GM12891 (cell line): ENCODE data around the gene NUBP2.

ENCODE experiments used
- DNase-seq: peaks from one replicate; pipeline ENCODE4 v3.0.0; 2011; ENCODE audit warnings: low spot score; ENCODE audit not compliant: insufficient read length
- FAIRE-seq: peaks from 2 replicates; lab custom pipeline; 2011; peaks lifted over from hg19 to GRCh38; lab: Jason Lieb, UNC
- PAX5 ChIP-seq: IDR thresholded peaks from 2 replicates; pipeline ENCODE4 v1.6.1; 2011; ENCODE audit warnings: low read length, moderate library complexity, mild to moderate bottlenecking; ENCODE audit not compliant: insufficient read depth, severe bottlenecking
- POLR2A ChIP-seq: IDR thresholded peaks from 2 replicates; pipeline ENCODE4 v1.6.1; 2011; ENCODE audit warnings: low read depth, low read length, control low read depth
- POLR2AphosphoS5 ChIP-seq: IDR thresholded peaks from 2 replicates; pipeline ENCODE4 v1.6.1; 2011; ENCODE audit warnings: low read depth, low read length, control low read depth
- POU2F2 ChIP-seq: IDR thresholded peaks from 2 replicates; pipeline ENCODE4 v1.6.1; 2011; ENCODE audit warnings: low read depth, mild to moderate bottlenecking, control low read depth, low read length, moderate library complexity
- SPI1 ChIP-seq: IDR thresholded peaks from 2 replicates; pipeline ENCODE4 v1.6.1; 2011; ENCODE audit warnings: low read depth, low read length, control low read depth
- TAF1 ChIP-seq: IDR thresholded peaks from 2 replicates; pipeline ENCODE4 v1.6.1; 2011; ENCODE audit warnings: low read depth, low read length, control low read depth

Gene NUBP2

DNA sequence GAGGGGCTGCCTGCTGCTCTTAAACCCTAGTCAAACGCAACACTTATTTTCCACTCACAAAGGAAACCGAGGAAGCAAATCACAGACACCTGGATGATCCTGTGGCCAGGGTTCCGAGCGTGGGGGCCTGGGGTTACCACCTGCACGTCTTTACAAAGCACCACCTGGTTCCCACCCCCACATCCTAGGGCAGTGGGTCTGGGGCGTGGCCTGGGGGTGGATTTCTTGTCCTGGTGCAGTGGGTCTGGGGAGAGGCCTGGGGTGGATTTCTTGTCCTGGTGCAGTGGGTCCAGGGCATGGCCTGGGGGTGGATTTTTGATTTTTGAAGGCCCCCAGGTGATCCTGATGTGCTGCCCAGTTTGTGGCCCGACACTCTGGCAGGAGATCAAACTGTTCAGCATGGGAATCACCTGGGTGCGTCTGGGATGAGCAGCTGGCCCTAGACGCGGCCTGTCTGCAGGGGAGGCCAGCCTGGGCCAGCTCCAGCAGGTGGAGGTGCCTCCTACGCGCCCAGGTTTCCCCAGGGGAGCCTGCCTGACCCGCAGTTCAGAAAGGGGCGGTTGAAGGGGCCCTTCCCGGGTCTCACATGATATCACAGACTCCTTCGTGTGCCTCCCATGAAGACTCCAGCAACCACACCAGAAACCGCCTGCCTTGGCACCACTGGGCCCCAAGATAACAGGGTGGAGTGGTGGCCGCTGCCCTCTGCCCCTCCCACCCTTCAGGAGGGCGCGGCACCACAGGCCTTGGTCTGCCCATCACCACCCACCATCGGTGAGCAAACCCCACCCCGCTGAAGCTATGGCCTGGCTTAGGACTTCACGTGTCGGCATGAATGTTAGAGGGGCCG, 37.6 kb downstream of the NUBP2 start:
- no peak for DNase-seq
- TF ChIP-seq POLR2A (no peak), POLR2AphosphoS5 (no peak), PAX5 (no peak), TAF1 (no peak), SPI1 (no peak), POU2F2 (no peak)
- no peak for FAIRE-seq

DNA sequence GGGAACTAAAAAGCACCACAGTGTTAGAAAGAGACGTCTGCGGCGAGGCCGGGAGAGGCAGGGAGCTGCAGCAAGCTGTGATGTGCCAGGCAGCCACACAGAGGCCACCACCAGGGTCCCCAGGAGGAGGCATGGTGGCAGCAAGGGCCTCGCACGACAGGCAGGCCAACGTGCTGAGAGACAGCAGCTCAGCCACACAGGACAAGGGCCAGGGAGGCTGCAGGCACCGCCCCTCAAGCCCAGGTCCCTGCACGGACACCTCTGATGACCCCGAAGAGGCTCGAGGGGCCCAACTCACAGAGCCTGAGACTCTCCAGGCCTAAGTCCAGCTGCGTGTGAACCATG, 38.2 kb downstream of the NUBP2 start:
- no peak for TF ChIP-seq SPI1
- no peak for TF ChIP-seq TAF1
- TF ChIP-seq POLR2A = no peak
- TF ChIP-seq POLR2AphosphoS5 = no peak
- TF ChIP-seq PAX5 = no peak
- TF ChIP-seq POU2F2 = no peak
- FAIRE-seq = no peak
- no peak for DNase-seq

DNA sequence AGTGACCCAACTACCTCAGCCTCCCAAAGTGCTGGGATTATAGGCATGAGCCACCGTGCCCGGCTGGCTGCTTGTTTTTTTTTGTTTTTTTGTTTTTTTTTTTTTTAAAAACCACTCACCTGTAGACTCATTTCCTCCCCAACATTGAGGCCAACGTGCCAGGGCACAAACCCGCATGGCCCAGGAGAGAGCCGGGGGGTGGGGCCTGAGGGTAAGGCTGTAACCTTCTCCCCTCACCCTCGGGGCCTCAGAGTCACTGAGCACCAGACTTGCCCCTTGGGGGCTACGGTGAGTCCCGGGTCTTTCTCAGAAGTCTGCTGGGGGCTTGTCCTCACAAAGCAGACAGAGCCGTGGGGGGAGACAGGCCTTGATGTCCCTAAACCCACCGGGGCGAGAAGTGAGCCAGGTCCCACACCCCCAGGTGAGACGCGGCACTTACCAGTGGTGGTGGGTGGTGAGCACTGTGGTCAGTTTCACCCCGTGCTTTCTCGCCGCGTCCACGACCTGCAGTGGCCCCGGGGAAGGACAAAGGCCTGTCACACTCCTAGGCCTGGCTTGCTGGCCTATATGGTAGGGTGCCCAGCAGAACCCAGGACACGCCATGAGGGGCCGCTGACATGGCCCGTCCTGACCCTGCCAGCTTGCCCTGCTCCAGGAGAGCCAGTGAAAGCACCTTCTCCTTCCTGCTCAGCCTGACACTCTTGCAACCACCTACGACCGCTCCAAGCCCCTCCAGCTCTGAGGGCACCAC, 39.3 kb downstream of the NUBP2 start:
- FAIRE-seq = no peak
- TF ChIP-seq SPI1 (no peak), POU2F2 (no peak), POLR2A (no peak), TAF1 (no peak), POLR2AphosphoS5 (no peak), PAX5 (no peak)

DNA sequence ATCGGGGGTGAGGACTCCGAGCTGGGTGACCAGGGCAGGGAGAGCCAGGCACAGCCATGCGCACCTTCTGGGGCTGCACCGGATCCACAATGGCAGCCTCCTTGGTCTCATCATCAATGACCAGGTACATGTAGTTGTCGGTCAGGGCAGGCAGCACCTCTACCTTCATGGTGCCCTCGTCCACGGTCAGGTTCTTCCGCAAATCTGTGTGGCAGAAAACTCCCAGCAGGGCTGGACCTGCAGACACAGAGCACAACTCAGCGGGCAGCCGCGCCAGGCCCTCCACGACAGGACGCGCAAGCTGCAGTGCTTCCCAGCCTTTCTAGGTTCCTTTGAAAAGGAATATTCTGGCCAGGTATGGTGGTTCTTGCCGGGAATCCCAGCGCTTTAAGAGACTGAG, 40.0 kb downstream of the NUBP2 start:
- DNase-seq = no peak
- TF ChIP-seq TAF1 = no peak
- no peak for TF ChIP-seq PAX5
- TF ChIP-seq POLR2A = no peak
- no peak for TF ChIP-seq SPI1
- no peak for TF ChIP-seq POU2F2
- TF ChIP-seq POLR2AphosphoS5 = no peak
- FAIRE-seq = no peak

More for the DNA sequence above, 39.3 kb downstream of the NUBP2 start:
- no peak for DNase-seq

- peak; percentile 43 for FAIRE-seq
- TF ChIP-seq POLR2AphosphoS5 (no peak), TAF1 (no peak), POLR2A (no peak), SPI1 (no peak), PAX5 (no peak), POU2F2 (no peak)
- no peak for DNase-seq
Observed at GRCh38 chr16:1823821-1824220, 41.1 kb downstream of the NUBP2 start.

GRCh38 chr16:1825381-1825863, 42.7 kb downstream of the NUBP2 start:
- FAIRE-seq (no peak), DNase-seq (no peak)
- TF ChIP-seq POU2F2 = no peak

DNA sequence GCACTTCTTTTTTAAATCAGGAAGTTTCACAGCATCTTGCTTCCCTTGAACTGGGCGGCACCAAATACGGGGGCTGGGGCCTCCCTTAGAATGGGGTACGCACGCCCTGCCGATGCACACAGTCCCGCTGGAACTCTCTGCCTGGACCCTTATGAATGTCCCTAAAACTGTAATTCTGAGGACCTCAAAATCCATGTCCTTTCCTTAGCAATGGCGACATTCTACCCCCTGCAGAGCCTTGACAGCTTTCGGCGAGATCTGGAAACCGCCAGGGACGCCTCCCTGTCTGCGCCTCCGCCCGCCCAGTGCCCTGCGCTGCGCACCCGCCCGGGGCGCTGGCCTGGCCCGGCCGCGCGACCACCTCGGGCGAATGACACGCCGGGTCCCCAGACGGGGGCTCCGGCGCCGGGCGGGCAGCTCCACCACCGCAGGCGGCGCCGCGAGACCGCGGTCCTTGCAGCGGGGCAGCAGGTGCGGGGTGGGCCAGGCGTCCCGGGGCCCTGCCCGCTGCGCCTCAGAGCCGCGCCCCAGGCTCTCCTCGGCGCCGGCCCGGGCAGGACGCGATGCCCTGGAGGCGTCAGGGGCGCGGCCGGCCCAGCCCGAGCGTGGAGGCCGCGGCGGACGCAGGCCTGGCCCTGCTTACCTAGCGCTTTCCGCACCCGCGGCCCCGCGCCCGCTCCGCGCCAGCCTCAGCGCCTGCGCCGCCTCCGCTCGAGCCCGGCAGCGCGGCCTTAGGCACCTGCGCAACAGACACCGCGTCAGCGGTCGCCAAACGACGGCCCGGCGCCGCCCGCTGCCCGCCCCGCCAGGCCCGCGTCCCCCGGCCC, 43.3 kb downstream of the NUBP2 start:
- no peak for TF ChIP-seq TAF1
- no peak for TF ChIP-seq POU2F2
- TF ChIP-seq SPI1 = no peak
- no peak for TF ChIP-seq PAX5
- DNase-seq = peak; percentile 81
- FAIRE-seq = peak; percentile 41

- peak; percentile 98 for DNase-seq
- peak; percentile 100 for FAIRE-seq
Observed at GRCh38 chr16:1826691-1827573, 44.2 kb downstream of the NUBP2 start, which contains the start of the genes FAHD1 and HAGH. TSS of gene FAHD1 (plus strand) at chr16:1827206. CDS start at chr16:1827239, 33 bp downstream. TSS of gene HAGH (minus strand) at chr16:1826825. CDS start at chr16:1826787, 38 bp downstream.

More at GRCh38 chr16:1826691-1827573, 44.2 kb downstream of the NUBP2 start, which contains the start of the genes FAHD1 and HAGH:
- TF ChIP-seq PAX5 = no peak
- TF ChIP-seq POLR2A = peak; percentile 74
- TF ChIP-seq TAF1 = peak; percentile 40; the same call in 1 of the 2 replicates
- TF ChIP-seq POU2F2 = peak; percentile 80
- peak; percentile 80 for TF ChIP-seq POLR2AphosphoS5
- TF ChIP-seq SPI1 = no peak
